Endothelial cell (in vitro differentiated cells): ENCODE results near the gene KIF1B. TPM values are rescaled to one million over a fixed set of nuclear protein-coding genes. Genes with fewer than 3 reads are reported as not detected.

Experiments used
- DNase-seq: peaks from one replicate; pipeline ENCODE4 v3.0.0; 2021; ENCODE audit warnings: low spot score
- H3K27ac Mint-ChIP-seq: one replicate; pipeline ENCODE4 v1.8.0; 2021; ENCODE audit warnings: mixed read lengths, inconsistent platforms; ENCODE audit not compliant: unreplicated experiment
- H3K27me3 Mint-ChIP-seq: one replicate; pipeline ENCODE4 v1.8.0; 2021; ENCODE audit warnings: mild to moderate bottlenecking, moderate library complexity, mixed read lengths, inconsistent platforms; ENCODE audit not compliant: unreplicated experiment
- H3K36me3 Mint-ChIP-seq: one replicate; pipeline ENCODE4 v1.8.0; 2021; ENCODE audit warnings: mild to moderate bottlenecking, low read depth, mixed read lengths, inconsistent platforms; ENCODE audit not compliant: unreplicated experiment
- H3K4me1 Mint-ChIP-seq: one replicate; pipeline ENCODE4 v1.8.0; 2021; ENCODE audit warnings: mild to moderate bottlenecking, mixed read lengths, inconsistent platforms; ENCODE audit not compliant: unreplicated experiment
- H3K4me3 Mint-ChIP-seq: one replicate; pipeline ENCODE4 v1.8.0; 2021; ENCODE audit warnings: mild to moderate bottlenecking, mixed read lengths, inconsistent platforms; ENCODE audit not compliant: unreplicated experiment
- H3K9me3 Mint-ChIP-seq: one replicate; pipeline ENCODE4 v1.8.0; 2021; ENCODE audit warnings: mixed read lengths, inconsistent platforms; ENCODE audit not compliant: unreplicated experiment
- microRNA-seq: library from miRNA; unstranded; fragments of <30 nt; microRNA quantifications from one replicate; pipeline ENCODE4, GENCODE V29; 2020; ENCODE audit not compliant: unreplicated experiment
- total RNA-seq: library from RNA; stranded (reverse); fragmentation: NEBNext Ultra II Directional; extraction: Animal tissue kit (Norgen Biotek cat#: 25700); gene quantifications from one replicate; pipeline ENCODE4 v1.2.1, GENCODE V29; 2021; ENCODE audit not compliant: unreplicated experiment
- TF ChIP-seq, protein P1 (sequence below): fragments of 200-600 bp; sonication (generic); IDR thresholded peaks from one replicate; pipeline ENCODE4 v1.5.0; 2021; ENCODE audit warnings: antibody characterized with exemption; ENCODE audit not compliant: unreplicated experiment

The KIF1B gene
- total RNA-seq, 1 donor from 2014 or later, result 111 TPM

DNA sequence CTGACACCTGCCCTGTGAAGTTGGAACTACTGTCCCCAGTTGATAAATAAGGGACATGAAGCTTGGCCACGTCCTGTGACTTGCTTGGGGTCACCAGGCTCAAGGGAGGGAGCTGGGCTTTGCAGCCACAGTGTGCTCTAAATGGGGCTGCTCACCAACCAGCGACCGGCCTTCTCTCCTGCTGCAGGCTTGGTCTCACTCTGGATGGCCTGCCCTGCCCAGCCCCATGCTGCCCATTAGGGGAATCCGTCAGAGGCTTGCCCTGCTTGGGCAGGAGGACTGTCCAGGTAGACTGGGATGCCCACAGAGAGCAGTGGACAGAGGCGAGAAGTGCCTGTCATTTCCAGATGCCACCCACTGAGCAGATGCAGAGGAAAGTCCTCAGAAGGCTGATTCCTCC lies 218.6 kb downstream of the KIF1B start:
- peaks cover 3% of the 10 kb centered on the region for H3K36me3 Mint-ChIP-seq
- no peak overlapping the region for H3K4me3 Mint-ChIP-seq
- no peak for DNase-seq
- peaks cover 2% of the 10 kb centered on the region for H3K27me3 Mint-ChIP-seq
- H3K27ac Mint-ChIP-seq, result no peak overlapping the region
- no peaks in the 10 kb centered on the region for H3K9me3 Mint-ChIP-seq
- H3K4me1 Mint-ChIP-seq, result peaks cover 12% of the 10 kb centered on the region
- TF ChIP-seq, protein P1, sequence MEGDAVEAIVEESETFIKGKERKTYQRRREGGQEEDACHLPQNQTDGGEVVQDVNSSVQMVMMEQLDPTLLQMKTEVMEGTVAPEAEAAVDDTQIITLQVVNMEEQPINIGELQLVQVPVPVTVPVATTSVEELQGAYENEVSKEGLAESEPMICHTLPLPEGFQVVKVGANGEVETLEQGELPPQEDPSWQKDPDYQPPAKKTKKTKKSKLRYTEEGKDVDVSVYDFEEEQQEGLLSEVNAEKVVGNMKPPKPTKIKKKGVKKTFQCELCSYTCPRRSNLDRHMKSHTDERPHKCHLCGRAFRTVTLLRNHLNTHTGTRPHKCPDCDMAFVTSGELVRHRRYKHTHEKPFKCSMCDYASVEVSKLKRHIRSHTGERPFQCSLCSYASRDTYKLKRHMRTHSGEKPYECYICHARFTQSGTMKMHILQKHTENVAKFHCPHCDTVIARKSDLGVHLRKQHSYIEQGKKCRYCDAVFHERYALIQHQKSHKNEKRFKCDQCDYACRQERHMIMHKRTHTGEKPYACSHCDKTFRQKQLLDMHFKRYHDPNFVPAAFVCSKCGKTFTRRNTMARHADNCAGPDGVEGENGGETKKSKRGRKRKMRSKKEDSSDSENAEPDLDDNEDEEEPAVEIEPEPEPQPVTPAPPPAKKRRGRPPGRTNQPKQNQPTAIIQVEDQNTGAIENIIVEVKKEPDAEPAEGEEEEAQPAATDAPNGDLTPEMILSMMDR, result no peak

DNA sequence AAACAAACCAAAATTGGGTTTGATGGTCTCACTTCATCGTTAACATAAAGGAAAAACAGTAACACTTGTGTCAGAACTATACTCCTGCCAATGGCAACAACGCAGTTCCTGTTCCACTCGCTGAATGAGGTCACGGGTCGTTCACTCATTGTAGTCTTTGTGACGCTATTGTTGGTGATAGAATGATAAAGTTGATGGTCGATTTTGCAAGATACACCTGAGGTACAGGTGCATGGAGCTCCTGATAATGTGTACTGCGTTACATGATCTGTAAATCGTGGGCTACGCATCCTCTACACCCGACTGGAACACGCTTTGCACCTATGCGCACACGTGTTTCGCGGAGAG lies 219.5 kb downstream of the KIF1B start:
- Mint-ChIP-seq H3K4me1 (peaks cover 12% of the 10 kb centered on the region), H3K27me3 (peaks cover 3% of the 10 kb centered on the region), H3K27ac (peak overlapping the region; percentile 48), H3K9me3 (no peaks in the 10 kb centered on the region), H3K4me3 (peak overlapping the region; percentile 95), H3K36me3 (peaks cover 3% of the 10 kb centered on the region)
- DNase-seq, result no peak
- TF ChIP-seq, protein P1, result no peak

DNA sequence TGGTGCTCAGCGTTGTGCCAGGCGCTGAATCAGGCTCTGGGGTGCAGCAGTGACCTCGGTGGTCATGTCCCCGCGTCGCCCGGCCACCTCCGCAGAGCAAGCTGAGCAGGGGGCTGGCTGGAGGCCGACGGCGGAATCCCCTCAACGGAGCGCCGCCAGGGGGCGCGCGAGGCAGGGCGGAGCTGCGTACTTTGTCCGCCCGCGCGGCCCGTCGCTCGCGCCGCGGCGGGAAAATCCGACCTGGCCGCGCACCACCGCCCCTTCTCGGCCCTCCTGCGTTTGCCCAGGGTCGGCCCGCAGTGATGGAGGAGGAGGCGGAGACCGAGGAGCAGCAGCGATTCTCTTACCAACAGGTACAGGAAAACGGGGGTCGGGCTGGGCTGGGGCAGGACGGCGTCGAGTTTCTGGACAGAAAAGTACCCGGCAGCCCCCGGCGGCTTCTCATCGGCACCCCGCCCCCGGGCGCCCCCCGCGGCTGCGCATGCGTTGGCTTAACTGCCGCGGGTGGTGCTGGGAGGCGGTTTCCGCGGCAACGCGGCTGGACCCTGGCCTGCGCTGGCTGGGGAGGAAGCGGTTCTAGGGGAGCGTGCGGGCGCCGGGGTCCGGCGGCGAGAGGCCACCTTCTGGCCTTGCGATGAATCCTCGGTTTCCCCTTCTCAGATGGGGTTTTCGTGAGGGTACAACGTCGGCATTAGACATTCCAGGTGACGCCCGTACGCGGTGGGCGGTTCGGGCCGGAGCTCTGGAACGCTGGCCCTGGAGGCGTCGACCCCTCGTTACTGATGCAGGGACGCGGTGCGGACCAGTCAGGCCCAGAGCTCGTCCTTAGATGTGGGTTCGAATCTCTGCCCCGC lies 220.1 kb downstream of the KIF1B start, which contains the start of gene CENPS:
Gene CENPS (plus strand): TSS at position 218 of the 854 bp plus-strand sequence. CDS start 85 bp downstream, at position 303.
- peak; percentile 96 for DNase-seq
- H3K4me1 Mint-ChIP-seq, result peaks cover 12% of the 10 kb centered on the region

More for the DNA sequence above, 220.1 kb downstream of the KIF1B start, which contains the start of gene CENPS:
- H3K27me3 Mint-ChIP-seq, result peaks cover 3% of the 10 kb centered on the region
- H3K27ac Mint-ChIP-seq, result peak within 1 kb of the TSS; percentile 90
- TF ChIP-seq, protein P1, result peak; percentile 99
- peaks cover 3% of the 10 kb centered on the region for H3K36me3 Mint-ChIP-seq
- no peaks in the 10 kb centered on the region for H3K9me3 Mint-ChIP-seq
- peak within 1 kb of the TSS; percentile 95 for H3K4me3 Mint-ChIP-seq

Small RNA genes lying within 50 kb of the gene (microRNA-seq; reads per million reads assigned to microRNA genes)
- gene MIR1273D, result not detected

Other genes starting within 250 kb of the KIF1B start
- gene RBP7, start 213.3 kb upstream of the KIF1B start, total RNA-seq, result 0.92 TPM
- gene UBE4B, start 177.6 kb upstream of the KIF1B start, total RNA-seq, result 54.8 TPM
- gene PGD, start 188.5 kb downstream of the KIF1B start, total RNA-seq, result 196 TPM
- gene CENPS, start 219.9 kb downstream of the KIF1B start, total RNA-seq, result 9.8 TPM
- 0.77 TPM for gene CORT, start 239.5 kb downstream of the KIF1B start, total RNA-seq